DMS53 treated with DMSO at 0.1 percent for 48 hours (cell line): ENCODE results near the gene PRKAG1.
A peak's percentile ranks its signal among the peaks of the same experiment; 100 is the strongest.

Experiments used
- DNase-seq: peaks from one replicate; lab custom pipeline; 2025; ENCODE audit not compliant: unreplicated experiment; lab: John Stamatoyannopoulos, UW

Gene PRKAG1

DNA sequence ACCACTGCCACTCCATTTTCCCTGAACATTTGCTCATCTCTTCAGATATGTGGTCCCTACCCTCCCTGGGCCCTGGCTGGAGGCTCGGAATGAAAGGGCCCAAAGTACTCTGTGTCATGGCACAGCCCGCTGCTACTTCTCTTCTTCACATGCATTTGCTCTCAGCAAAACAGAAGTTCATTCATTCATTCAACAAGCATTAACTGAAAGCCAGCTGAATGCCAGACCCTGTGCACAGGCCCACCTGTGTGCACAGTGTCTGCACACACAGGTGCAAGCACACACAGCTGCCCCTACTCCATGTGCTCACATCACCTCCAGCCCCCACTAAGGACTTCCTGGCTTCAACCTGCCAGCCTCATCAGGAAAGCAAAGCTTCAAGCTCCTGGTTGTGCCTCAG, 32.7 kb downstream of the PRKAG1 start:
- no peak for DNase-seq

- DNase-seq: no peak
These were observed 33.1 kb downstream of the PRKAG1 start for GRCh38 chr12:48985475-48985897.

GRCh38 chr12:48982397-48983080, 36.0 kb downstream of the PRKAG1 start:
- no peak for DNase-seq

DNA sequence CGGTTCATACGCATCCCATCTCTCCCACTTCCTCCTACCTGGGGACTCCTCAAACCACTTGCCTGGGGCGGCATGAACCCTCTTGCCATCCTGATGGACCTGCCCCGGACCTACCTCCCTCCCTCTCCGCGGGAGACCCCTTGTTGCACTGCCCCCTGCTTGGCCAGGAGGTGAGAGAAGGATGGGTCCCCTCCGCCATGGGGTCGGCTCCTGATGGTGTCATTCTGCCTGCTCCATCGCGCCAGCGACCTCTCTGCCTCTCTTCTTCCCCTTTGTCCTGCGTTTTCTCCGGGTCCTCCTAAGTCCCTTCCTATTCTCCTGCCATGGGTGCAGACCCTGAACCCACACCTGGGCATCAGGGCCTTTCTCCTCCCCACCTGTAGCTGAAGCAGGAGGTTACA, 36.8 kb downstream of the PRKAG1 start:
- no peak for DNase-seq

GRCh38 chr12:48980953-48981756, 37.4 kb downstream of the PRKAG1 start:
- DNase-seq: no peak

- peak; percentile 45 for DNase-seq
These were observed 38.1 kb downstream of the PRKAG1 start for GRCh38 chr12:48980389-48980952.

GRCh38 chr12:48979602-48980388, 38.8 kb downstream of the PRKAG1 start:
- DNase-seq: no peak

DNA sequence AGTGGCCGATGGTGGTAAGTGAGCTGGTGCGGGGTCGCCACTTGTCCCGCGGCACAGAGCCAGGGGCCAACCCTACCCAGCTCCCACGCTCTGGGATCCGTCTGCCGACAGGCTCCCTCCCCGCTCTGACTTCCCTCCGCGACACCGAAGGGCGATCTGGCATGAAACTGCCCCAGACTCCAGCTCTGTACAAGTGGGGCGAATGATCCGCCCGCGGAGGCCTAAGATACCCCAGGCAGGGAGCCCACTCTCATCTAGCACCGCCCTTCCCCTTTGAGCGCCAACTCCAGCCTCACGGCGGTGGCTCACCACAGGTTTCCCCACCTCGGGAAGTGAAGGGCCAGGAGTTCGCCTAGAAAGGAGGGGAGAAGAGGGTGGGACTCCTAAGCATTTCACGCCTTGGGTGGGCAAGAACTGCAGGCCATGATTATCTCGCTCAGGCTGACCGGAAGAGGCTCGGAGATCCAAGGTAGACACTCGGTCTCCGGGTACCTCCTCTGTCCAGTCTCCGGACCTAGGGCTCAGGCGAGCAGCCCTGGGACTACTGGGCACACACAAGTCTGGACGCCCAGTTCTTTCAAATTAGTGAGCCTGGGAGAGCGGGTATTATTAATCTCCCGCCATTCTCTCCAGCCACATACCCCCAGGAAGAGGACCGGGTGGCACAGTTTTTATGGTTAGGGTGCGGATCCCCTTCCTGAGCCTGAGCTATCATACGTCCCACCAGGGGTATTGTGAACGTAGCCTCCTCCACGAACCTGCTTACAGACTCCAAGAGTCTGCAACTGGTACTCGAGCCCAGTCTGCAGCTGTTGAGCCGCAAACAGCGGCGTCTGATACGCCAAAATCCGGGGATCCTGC, 39.6 kb downstream of the PRKAG1 start:
- DNase-seq: no peak

DNA sequence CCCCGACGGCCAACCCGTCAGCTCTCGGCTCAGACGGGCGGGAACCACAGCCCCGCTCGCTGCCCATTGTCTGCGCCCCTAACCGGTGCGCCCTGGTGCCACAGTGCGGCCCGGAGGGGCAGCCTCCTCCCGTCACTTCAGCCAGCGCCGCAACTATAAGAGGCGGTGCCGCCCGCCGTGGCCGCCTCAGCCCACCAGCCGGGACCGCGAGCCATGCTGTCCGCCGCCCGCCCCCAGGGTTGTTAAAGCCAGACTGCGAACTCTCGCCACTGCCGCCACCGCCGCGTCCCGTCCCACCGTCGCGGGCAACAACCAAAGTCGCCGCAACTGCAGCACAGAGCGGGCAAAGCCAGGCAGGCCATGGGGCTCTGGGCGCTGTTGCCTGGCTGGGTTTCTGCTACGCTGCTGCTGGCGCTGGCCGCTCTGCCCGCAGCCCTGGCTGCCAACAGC, 40.3 kb downstream of the PRKAG1 start, which contains the start of gene WNT1:
WNT1 (plus strand) TSS at position 32 of the 450 bp plus-strand sequence; CDS start at position 361, 329 bp downstream.
- DNase-seq: no peak

- no peak for DNase-seq
These were observed 41.0 kb downstream of the PRKAG1 start for GRCh38 chr12:48977290-48978281.

DNA sequence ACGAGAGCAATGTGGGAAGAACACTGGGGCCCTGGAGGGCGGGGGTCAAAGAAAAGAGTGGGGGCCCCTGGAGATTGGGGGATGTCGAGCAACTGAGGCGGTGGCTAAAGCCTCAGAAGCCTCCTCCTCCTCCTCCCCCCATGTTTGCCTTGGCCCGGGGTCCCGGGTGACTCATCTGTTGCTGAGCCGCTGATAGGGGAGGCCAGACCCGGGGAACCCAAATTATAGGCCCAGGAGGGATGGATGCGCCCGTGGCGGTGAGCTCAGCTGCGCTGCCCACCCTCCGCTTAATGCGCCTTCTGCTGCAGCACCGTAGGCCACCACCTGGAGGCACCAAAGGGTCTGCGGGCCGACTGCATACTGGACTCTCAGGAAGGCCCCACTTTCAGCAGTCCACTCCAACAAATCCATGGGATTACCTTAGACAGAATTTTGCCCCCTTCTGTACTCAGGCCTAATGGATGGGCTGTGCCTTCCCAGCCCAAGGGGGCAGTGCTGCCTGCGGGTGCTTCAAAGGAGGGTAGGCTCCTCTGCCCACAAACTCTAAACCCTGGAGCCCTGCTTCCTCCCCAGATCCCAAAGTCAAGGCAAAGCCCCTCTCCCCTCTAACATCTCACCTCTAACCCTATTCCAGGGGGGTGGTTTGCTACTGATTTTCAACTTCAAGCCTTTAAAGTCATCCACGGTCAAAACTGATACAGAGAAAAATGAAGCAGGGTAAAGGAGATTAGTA, 44.5 kb downstream of the PRKAG1 start:
- no peak for DNase-seq

DNA sequence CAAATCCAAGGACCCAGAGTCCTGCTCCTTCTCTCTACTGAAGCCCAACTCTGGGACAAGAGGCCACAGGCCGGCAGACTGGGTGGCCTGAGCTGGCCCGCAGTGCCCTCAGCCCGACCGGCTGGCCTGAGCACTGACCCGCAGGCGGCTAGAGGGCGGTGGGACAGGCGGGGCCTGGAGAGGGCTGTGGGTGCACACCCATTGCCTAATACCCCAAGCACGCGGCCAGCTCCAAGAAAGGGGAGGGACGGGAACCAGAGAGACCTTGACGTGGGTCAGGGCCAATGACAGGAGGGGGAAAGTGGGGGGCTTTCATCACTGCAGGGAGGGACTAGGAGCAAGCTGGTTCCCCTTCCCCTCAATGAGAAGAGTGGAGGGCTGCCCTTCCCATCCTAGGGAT, 45.0 kb downstream of the PRKAG1 start:
- no peak for DNase-seq

DNA sequence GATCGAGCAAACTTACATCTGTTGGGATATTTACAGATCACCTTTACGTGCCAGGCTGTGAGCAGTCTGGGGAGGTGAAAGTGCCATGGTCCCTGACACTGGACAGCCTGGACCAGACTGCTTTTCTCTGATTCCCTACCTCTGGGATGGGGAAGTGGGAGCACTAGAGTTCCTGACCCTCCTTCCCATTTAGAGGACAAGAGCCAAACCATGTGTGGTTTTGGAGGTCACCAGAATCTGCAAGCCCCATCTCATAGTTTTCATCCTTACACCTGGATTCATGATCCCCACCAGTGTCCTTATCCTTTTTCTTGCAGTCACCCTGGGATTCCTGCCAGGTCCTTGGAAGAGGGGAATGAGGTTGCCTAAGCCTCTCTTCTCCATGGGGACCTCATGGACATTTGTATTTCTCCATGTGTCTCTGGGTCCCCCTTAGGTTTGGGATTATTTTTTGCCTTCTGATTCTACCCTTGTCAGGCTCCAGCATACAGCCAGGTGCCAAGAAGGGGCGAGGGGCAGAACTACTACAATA, 45.6 kb downstream of the PRKAG1 start:
- DNase-seq: no peak

GRCh38 chr12:48972213-48972951, 46.2 kb downstream of the PRKAG1 start:
- DNase-seq: no peak

DNA sequence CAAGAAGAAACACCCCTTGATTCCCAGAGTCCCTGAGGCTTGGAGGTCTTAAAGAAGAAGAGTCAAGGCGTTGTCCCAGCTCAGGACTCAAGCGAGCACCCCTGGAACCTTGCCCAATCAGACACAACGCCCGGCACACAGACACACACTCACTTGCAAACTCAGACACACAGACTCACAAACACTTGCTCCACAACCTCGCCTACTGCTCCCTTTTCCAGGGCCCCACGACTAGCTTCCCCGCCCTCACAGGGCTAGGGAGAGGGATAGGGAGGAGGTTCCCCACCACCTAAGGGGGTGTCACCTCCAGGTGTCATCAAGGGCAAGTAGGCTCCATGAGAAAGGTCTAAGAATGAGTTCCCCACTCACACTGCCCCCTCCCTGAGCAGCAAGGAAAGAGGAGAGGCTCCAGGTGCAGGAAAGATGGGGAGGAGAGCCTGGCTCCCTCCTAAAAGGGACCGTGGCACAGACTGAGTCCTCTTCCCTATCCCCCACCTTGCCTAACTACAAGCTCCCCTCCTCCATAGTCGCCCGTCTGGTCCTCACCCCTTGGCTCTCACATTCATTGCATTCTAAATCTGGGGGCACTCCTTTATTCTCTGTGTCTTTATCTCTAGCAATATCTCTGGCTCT, 47.8 kb downstream of the PRKAG1 start:
- DNase-seq: no peak

DNA sequence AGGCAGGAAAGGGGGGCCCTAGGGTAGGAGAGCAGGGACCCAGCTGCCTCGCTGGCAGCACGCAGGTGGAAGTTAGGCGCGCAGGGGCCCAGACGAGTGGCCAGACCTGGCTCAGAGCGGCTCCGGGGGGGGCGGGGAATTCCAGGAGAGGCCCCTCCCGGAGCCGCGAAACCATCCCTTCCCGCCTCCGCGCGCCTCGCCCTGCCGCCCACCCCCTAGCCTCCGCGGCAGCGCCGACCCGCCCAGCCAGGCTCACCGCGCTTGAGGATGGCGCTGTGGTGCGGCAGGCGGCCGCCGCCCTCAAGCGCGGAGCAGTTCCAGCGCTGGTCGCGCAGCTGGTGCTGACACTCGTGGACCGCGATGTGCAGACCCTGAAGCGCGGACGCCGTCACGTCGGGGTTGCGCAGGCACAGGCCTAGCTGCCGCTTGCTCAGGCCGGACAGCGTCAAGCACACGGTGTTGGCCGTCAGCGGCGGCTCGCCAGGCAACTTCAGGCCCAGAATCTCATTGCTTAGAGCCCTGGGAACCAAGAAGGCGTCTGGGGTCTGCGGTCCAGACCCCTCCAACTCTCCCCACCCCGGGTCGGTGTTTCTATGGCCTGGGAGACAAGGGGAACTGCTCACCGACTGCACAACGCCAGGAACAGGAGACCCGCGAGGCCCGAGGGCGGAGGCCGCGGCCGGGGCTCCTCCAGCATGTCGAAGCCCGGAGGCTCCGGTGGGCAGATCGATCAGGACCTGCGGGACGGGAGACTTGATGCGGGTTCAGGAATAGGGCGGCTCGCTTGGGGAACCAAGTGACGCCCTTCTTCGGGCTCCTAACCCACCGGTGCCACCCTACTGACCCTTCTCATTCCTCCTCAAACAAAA, 48.5 kb downstream of the PRKAG1 start:
- DNase-seq: no peak
